LNCaP clone FGC (cell line): ENCODE results near the gene LCP2.

Experiments used
- DNase-seq: peaks from one replicate; pipeline ENCODE4 v3.0.0-alpha.2; 2011; ENCODE audit warnings: low read depth
- H3K4me3 ChIP-seq: 2 replicates; pipeline ENCODE4 v1.5.1; 2011; ENCODE audit warnings: mild to moderate bottlenecking, low read depth, low read length, control low read depth
- CTCF ChIP-seq: IDR thresholded peaks from 2 replicates; pipeline ENCODE4 v1.5.1; 2012; ENCODE audit warnings: mild to moderate bottlenecking; ENCODE audit not compliant: control insufficient read depth, insufficient read depth; ENCODE audit errors: extremely low read depth

LCP2 gene

GRCh38 chr5:170305646-170306025 lies 8.1 kb upstream of the LCP2 start:
- no peak overlapping the region for H3K4me3 ChIP-seq
- no peak for DNase-seq
- no peak for TF ChIP-seq CTCF

GRCh38 chr5:170305016-170305645 lies 7.6 kb upstream of the LCP2 start:
- no peak overlapping the region for H3K4me3 ChIP-seq
- no peak for TF ChIP-seq CTCF
- no peak for DNase-seq

- H3K4me3 ChIP-seq, result no peak overlapping the region
- DNase-seq, result no peak
- no peak for TF ChIP-seq CTCF
Observed at GRCh38 chr5:170303549-170303948, 6.0 kb upstream of the LCP2 start.

- no peak overlapping the region for H3K4me3 ChIP-seq
- no peak for DNase-seq
- no peak for TF ChIP-seq CTCF
Observed at GRCh38 chr5:170302653-170303501, 5.3 kb upstream of the LCP2 start.

- no peak overlapping the region for H3K4me3 ChIP-seq
- TF ChIP-seq CTCF, result no peak
- no peak for DNase-seq
Observed at GRCh38 chr5:170301981-170302652, 4.5 kb upstream of the LCP2 start.

- no peak for TF ChIP-seq CTCF
- no peak for DNase-seq
- H3K4me3 ChIP-seq, result no peak overlapping the region
Observed at GRCh38 chr5:170301149-170301548, 3.6 kb upstream of the LCP2 start.
